ENCODE data around the gene TUBG1. TPM values are rescaled to one million over a fixed set of nuclear protein-coding genes. Genes with fewer than 3 reads are reported as not detected.
"Not testable (repeated sequence)": the region's sequence is repeated elsewhere in the genome, so short reads cannot be mapped to it uniquely, and the experiment has no call there.

The TUBG1 gene
- total RNA-seq, 1 experiment from 2014 or later, result 122 TPM

DNA sequence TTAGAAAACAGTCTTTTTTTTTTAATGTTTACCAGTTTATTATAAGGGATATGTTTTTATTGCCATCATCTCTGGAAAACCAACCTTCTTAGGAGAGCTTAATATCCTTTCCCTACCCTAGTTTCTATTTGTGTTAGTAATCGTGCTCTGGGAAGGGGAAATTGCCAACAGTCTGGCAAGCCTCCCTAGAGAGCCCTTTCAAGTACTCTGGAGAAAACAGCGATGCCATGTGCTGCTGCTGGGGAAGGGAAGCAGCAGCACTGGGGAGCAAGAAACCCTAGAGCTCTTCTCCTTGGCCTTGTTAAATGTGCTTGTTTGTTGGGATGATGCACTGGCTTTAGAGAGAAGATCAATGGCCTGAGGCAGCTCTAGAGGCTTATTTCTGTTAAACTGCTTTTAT is 10.6 kb upstream of the TUBG1 start:
- DNase-seq, result no peak
- H3K27ac ChIP-seq, result no peak overlapping the region
- no peaks in the 10 kb centered on the region for H3K36me3 ChIP-seq

DNA sequence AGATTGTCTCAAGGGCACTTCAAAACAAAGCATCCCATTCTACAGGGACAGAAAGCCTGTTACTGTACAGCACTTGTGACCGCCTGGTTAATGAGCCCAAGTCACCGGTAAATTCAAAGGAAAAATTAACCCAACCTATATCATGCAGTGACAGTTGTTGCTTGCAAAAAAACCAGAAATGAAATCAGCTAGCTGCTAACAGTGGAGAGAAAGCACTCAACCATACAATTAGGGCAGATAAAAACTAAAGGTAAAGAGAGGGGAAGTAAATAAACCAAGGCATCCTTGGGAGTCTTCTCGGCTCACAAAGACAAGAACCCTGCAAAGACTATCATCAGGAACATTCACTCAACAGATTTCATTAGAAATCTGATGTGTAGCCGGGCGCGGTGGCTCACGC is 6.2 kb upstream of the TUBG1 start:
- Histone ChIP-seq H3K4me1 (no peaks in the 10 kb centered on the region), H3K4me3 (no peak overlapping the region), H3K27ac (no peak overlapping the region), H3K27me3 (no peaks in the 10 kb centered on the region), H3K36me3 (no peaks in the 10 kb centered on the region), H3K9me3 (replicated peaks) (no peaks in the 10 kb centered on the region)
- no peak for DNase-seq

More for the DNA sequence above, 10.6 kb upstream of the TUBG1 start:
- Histone ChIP-seq H3K9me3 (replicated peaks) (no peaks in the 10 kb centered on the region), H3K4me1 (no peaks in the 10 kb centered on the region), H3K27me3 (no peaks in the 10 kb centered on the region), H3K4me3 (no peak overlapping the region)

DNA sequence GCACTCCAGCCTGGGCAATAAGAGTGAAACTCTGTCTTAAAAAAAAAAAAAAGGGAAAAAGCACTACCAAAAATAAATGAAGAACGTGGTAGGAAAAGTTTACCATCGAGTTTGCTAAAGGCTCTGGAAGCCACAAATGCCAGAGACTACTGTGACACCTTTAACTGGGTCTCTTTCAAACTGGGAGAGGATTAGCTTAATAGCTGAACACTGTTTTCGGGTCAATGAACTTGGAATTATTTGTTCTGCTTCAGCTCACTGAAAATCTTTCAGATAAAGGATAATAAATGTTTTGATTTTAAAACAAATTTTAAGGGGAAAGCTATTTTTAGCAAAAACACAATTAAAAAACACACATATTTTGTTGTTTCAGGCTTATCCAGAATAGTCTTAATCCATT is 1.7 kb upstream of the TUBG1 start:
- H3K4me3 ChIP-seq, result peak overlapping the region; percentile 77

DNA sequence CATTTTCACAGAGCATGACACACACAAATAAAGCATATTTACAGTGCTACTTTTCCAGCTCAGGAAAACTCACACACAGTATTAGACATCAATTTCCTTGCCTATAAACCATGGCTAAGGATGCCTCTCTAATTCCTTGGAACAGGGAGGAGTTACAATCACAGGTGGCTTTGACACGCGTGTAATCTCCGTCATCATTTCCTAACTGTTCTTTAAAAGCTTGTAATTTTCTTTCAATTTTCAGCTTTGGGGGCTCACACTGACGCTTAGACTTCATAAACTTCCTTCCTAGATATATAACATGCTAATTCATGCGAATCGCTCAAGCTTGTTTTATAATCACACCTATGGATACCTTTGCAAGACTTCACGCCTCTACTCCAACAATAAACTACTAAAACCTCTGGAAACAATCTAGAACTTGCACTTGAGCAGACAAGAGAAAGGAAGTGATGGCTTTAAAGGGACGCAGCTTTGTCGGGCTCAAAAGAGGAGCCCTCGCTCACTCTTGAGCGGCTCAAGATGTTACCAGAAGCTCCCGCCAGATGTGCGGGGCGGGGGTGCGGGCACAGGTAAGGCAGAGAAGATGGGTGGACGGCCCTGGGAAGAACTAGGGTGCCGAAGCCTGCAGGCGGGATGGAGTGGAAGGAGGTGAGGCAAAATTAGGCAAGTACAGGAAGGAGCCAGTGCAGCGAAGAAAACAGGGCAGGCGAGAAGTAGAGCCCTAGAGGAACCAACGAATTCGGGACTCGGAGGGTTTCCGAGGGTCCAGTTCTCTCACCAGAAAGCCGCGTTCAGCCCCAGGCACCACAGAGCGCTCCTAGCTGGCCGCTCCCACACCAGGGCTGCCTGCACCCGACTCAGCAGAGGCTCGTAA is 940 bp upstream of the TUBG1 start:
- Histone ChIP-seq H3K4me1 (peaks cover 6% of the 10 kb centered on the region; the same call in 1 of the 2 replicates), H3K9me3 (replicated peaks) (no peaks in the 10 kb centered on the region), H3K36me3 (peaks cover 13% of the 10 kb centered on the region), H3K27ac (peak overlapping the region; percentile 42), H3K4me3 (peak overlapping the region; percentile 77), H3K27me3 (no peaks in the 10 kb centered on the region)
- no peak for DNase-seq

More for the DNA sequence above, 1.7 kb upstream of the TUBG1 start:
- Histone ChIP-seq H3K27me3 (no peaks in the 10 kb centered on the region), H3K36me3 (peaks cover 9% of the 10 kb centered on the region), H3K27ac (no peak overlapping the region), H3K4me1 (peaks cover 6% of the 10 kb centered on the region; the same call in 1 of the 2 replicates), H3K9me3 (replicated peaks) (no peaks in the 10 kb centered on the region)
- no peak for DNase-seq

DNA sequence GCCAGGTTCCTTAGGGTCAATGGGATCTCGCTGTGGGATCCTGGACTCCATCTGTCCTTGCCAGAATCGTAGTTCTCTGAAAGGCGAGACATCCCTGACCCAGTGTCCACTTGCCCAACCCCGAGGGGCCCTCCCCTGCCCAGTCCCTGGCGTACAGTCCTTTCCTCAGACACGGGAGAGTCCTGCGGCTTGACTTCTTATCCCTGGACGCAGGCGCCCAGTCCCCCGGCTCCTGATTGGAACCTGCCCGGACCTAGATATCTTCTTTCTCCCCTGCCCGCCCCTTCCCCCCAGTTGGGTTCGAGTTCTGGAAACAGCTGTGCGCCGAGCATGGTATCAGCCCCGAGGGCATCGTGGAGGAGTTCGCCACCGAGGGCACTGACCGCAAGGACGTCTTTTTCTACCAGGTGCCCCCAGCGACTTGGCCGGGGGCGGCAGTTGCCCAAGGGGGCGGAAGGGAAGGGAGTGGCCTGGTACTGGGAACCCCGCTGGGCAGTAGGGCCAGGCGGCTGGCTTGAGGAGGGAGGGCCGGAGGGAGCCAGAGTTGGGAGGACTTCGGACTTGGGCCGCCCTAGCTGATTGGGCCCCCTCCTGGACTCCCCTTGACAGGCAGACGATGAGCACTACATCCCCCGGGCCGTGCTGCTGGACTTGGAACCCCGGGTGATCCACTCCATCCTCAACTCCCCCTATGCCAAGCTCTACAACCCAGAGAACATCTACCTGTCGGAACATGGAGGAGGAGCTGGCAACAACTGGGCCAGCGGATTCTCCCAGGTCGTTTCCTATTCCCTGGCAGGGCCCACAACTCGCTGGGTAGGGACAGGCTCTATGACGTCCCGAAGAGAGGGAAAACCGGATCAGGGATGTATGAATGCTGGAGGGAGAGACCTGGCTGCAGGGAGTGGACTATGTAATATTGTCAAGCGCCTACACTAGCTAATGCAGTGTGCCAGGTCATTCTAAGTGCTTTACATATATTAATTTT is 625 bp downstream of the TUBG1 start:
- H3K4me3 ChIP-seq, result peak overlapping the region; percentile 77
- peak; percentile 79 to 81 for DNase-seq
- H3K27me3 ChIP-seq; H3K4me1 ChIP-seq; H3K9me3 ChIP-seq (replicated peaks): not testable (repeated sequence)
- H3K27ac ChIP-seq, result peak overlapping the region; percentile 75
- H3K36me3 ChIP-seq, result peaks cover 19% of the 10 kb centered on the region

DNA sequence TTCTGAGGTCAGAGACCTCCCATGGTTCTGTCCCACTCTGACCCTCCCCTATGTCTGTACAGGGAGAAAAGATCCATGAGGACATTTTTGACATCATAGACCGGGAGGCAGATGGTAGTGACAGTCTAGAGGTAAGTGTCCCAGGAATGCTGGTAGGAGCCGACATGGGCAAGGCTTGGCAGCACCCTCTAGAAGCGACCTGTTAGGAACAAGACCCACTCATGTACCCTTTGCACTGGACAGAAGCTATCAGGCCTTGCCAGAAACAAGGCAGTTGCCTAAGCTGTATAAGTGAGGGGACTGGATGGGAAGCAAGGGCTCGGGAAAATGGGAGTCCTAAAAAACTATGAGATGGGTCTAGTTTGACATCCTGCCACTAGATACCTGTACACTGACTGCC is 2.5 kb downstream of the TUBG1 start:
- H3K9me3 ChIP-seq (replicated peaks), result no peaks in the 10 kb centered on the region
- peaks cover 6% of the 10 kb centered on the region; the same call in 1 of the 2 replicates for H3K4me1 ChIP-seq
- peaks cover 25% of the 10 kb centered on the region for H3K36me3 ChIP-seq
- DNase-seq, result no peak
- H3K27ac ChIP-seq, result no peak overlapping the region
- no peak overlapping the region for H3K4me3 ChIP-seq
- no peaks in the 10 kb centered on the region for H3K27me3 ChIP-seq

DNA sequence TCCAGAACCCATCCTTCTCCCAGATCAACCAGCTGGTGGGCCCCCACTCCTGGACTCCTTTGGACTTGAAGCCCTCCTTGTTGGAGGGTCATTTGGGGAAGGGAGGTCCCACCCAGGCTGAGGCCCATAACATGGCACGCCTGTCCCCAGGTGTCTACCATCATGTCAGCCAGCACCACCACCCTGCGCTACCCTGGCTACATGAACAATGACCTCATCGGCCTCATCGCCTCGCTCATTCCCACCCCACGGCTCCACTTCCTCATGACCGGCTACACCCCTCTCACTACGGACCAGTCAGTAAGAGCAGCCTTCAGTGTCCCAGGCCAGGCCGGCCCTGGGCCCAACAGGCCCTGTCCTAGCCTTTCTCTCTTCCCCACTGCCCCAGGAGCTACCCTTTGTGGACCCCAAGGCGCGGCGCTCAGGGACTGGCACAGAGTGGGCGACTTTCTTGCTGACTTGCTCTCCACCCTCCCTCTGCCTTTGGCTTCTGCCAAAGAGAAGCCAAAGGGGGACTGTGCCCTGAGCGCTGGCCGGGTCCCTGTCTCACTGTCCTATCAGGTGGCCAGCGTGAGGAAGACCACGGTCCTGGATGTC is 4.3 kb downstream of the TUBG1 start:
- no peak for DNase-seq
- peaks cover 25% of the 10 kb centered on the region for H3K36me3 ChIP-seq
- no peaks in the 10 kb centered on the region for H3K9me3 ChIP-seq (replicated peaks)
- no peak overlapping the region for H3K27ac ChIP-seq
- no peak overlapping the region for H3K4me3 ChIP-seq
- no peaks in the 10 kb centered on the region for H3K27me3 ChIP-seq
- H3K4me1 ChIP-seq, result peaks cover 17% of the 10 kb centered on the region

DNA sequence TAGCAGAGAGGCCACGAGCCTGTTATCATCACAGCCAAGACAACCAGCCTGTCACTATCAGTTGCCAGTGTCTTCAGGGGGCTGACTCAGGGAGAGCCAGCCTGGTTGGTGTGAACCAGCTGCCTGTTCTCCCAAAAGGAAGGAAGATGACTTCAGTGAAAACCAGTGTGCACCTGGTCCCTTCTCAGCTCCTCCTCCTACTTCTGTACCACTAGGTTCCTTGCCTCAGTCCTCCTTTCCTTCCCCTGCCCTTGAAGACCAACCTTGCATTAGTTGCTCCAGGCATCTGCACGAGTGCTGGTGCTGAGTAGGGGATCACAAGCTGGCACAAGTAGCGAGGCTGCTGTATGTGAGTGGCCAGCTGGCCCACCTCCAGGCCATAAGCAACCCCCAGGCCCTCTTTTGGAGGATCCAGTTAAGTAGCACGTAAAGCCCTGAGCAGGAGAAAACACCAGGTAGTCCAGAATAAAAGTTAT is 8.5 kb downstream of the TUBG1 start:
- H3K4me1 ChIP-seq, result peaks cover 16% of the 10 kb centered on the region
- peak; percentile 16 to 47 for DNase-seq
- peaks cover 14% of the 10 kb centered on the region for H3K36me3 ChIP-seq
- H3K27me3 ChIP-seq, result no peaks in the 10 kb centered on the region
- no peak overlapping the region for H3K4me3 ChIP-seq
- H3K9me3 ChIP-seq (replicated peaks), result no peaks in the 10 kb centered on the region
- H3K27ac ChIP-seq, result peak overlapping the region; percentile 43; the same call in 1 of the 2 replicates

DNA sequence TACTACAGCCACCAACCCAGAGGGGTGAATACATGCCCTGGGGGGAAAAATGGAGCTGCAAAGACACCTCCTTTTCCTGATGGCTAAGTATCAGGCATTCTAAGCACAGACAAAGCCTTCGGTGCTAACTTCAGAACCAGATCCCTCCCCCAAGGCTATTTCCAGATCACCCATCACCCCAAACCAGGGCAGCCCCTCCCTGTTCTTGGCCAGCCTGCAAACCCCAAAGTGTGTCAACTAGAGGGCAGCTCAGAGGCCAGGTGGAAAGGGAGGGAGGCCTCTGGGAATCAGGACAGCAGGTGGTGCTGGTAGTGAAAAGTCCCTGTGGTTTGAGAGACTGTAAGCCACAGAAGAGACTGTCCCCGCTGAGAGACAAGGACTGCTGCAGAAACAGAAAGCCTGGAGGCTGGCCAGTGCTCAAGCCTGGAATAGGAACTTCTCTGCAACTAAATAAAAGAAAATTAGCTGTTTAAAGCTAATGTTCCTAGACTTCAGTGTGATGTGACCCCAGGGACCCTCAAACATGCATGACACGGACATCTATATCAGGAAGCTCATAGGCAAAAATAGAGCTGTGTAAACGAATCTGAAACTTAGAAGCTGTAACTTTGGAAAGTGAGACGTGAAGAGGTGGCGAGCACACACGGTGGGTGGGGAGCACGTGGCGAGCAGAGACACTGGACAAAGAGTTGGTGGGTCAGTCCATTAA is 9.1 kb downstream of the TUBG1 start:
- Histone ChIP-seq H3K27ac (peak overlapping the region; percentile 43), H3K9me3 (replicated peaks) (no peaks in the 10 kb centered on the region)
- DNase-seq, result peak; percentile 87 to 95

DNA sequence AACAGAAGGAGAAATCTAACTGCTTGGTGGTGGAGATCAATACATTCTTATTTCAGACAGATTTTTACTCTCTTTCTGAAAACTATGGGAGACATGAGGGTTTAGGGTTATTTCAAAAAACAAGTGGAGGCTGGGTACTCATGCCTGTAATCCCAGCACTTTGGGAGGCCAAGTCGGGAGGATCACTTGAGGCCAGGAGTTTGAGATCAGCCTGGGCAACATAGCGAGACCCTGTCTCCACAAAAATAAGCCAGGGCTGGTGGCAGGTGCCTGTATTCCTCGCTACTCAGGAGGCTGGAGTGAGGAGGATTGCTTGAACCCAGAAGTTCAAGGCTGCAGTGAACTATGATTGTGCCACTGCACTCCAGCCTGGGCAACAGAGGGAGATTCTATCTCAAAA is 12.5 kb downstream of the TUBG1 start:
- peaks cover 22% of the 10 kb centered on the region for H3K4me1 ChIP-seq
- not testable (repeated sequence) for H3K27me3 ChIP-seq; DNase-seq; H3K27ac ChIP-seq; H3K4me3 ChIP-seq; H3K9me3 ChIP-seq (replicated peaks); H3K36me3 ChIP-seq

More for the DNA sequence above, 9.1 kb downstream of the TUBG1 start:
- Histone ChIP-seq H3K4me3 (no peak overlapping the region), H3K4me1 (peaks cover 16% of the 10 kb centered on the region), H3K36me3 (peaks cover 13% of the 10 kb centered on the region), H3K27me3 (no peaks in the 10 kb centered on the region)

DNA sequence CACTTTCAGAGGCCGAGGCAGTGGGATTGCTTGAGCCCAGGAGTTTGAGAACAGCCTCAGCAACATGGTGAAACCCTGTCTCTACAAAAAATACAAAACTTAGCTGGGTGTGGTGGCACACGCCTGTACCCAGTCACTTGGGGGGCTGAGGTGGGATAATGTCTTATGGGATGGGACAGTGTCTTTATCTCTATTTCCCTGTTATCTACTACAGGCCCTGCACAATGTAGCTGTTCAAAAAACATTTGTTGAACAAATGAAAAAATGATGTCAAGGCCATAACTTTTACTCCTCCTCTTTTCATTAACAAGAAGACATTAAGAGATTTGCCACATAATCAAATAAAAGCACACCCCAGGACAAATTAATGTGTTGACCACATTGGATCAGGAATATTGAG is 13.8 kb downstream of the TUBG1 start:
- H3K36me3 ChIP-seq, result no peaks in the 10 kb centered on the region
- H3K4me1 ChIP-seq, result peaks cover 15% of the 10 kb centered on the region
- no peak for DNase-seq
- no peaks in the 10 kb centered on the region for H3K27me3 ChIP-seq
- H3K27ac ChIP-seq, result no peak overlapping the region
- no peak overlapping the region for H3K4me3 ChIP-seq
- H3K9me3 ChIP-seq (replicated peaks), result no peaks in the 10 kb centered on the region

DNA sequence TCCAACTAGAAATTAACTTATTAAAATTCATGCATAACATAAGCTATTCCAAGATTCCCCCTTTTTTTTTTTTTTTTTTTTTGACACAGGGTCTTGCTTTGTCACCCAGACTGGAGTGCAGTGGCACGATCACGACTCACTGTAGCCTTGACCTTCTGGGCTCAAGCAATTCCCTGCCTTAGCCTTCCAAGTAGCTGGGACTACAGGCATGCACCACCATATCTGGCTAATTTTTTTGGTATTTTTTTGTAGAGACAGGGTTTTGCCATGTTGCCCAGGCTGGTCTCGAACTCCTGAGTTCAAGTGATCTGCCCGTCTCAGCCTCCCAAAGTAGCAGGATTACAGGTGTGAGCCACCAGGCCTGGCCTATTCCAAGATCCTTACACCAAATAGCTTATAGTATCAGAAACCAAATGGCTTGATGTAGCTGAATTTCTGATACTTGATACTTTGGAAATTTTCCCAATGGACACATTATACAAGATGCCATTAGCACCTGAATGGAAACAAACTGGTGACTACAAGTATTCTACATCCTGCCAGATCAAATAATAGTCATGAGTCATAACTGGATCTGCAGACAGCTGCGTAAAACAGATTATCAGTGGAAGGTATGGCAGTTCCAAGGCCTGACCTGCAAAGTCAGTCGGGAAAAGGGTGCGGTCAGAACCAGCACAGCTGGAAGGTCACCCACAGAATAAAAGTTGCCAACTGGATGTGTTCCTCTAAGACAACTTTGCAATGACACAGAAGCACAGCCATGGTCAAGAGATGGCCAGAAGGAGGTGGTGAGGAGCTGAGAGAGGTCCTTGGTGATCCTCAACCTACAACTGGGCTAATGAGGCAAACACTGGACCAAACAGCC is 14.5 kb downstream of the TUBG1 start:
- H3K36me3 ChIP-seq, result no peaks in the 10 kb centered on the region
- peak; percentile 33 to 49 for DNase-seq
- H3K4me3 ChIP-seq, result no peak overlapping the region
- H3K4me1 ChIP-seq, result peaks cover 10% of the 10 kb centered on the region
- no peaks in the 10 kb centered on the region for H3K27me3 ChIP-seq
- no peak overlapping the region for H3K27ac ChIP-seq
- H3K9me3 ChIP-seq (replicated peaks), result no peaks in the 10 kb centered on the region

DNA sequence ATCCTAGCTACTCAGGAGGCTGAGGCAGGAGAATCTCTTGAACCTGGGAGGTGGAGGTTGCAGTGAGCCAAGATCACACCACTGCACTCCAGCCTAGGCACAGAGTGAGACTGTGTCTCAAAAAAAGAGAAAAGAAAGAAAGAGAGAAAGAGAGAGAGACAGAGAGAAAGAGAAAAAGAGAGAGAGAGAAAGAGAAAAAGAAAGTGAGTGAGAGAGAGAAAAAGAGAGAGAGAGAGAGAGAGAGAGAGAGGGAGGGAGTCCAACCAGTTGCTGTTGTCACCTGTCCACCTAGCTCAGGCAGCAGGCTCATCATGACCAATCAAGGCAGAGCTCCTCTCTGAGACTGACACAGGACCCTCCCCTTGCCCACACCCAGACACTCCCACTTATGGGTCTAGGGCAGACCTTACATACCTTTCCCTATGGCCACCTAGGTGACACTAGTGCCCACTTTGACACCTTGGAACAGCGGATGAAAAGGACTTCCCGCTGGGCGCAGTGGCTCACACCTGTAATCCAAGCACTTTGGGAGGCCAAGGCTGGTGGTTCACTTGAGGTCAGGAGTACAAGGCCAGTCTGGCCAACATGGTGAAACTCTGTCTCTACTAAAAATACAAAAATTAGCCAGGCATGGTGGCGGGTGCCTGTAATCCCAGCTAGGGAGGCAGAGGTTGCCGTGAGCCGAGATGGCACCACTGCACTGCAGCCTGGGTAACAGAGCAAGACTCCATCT is 17.7 kb downstream of the TUBG1 start:
- not testable (repeated sequence) for H3K27ac ChIP-seq; H3K36me3 ChIP-seq; H3K9me3 ChIP-seq (replicated peaks); H3K4me3 ChIP-seq; H3K4me1 ChIP-seq; H3K27me3 ChIP-seq; DNase-seq
